Measurements from ENCODE around the gene MAPKAPK3.

The MAPKAPK3 gene

DNA sequence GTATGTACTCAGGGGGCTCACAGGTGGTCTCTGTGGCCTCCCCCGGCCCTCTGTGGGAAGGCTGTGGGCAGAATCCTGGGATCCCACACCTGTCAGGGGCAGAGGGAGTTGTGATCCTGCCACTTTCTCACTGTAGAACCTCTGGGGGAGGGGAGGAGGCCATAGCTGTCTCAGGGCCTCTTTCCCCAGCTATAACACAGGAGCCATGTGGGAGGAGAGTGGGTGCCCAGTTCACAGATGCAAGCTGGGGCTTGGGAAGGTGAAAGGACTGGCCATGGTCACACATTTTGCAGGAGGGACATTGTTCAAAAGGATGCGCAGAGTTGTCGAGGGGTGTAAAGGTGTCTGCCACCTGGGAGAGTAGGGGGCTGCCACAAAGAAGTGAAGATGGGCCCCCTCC lies 11.7 kb downstream of the MAPKAPK3 start:
- DNase-seq, result no peak

DNA sequence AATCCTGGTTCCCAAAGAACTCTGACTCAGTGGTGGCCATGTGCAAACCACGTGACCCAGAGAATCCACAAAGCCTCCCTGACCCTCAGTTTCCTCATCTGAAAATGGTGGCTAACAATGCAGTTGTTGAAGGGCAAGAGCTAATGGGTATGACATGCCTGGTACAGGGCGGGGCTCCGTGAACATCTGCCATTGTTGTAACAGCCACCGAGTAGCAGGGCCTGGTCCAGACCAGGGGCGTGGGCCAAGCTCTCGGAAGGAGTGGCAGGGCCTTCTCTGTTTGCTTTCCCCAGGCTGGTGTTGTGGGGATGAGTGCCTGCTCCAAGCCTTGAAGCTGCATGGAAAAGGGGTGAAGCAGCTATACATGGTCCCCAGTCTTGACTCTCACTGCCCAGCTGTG lies 13.4 kb downstream of the MAPKAPK3 start:
- DNase-seq, result no peak

DNA sequence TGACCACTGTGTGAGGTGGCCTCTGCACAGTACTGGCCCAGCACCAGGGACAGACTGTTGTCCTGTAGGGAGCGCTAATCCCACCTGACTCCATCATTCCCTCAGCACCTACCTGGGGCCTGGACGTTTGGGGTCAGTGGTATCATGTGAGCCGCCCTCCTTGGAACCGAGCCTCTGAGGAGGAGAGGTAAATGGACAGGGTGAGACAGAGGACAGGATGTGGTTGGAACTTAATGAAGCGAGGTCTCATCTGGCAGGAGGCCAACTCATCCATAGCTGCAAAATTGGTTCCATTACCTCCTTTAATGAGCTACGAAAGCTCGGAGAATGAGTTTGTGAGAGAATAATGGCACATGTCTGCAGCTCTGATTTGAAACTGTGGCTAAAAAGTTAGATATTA lies 13.9 kb downstream of the MAPKAPK3 start:
- no peak for DNase-seq

DNA sequence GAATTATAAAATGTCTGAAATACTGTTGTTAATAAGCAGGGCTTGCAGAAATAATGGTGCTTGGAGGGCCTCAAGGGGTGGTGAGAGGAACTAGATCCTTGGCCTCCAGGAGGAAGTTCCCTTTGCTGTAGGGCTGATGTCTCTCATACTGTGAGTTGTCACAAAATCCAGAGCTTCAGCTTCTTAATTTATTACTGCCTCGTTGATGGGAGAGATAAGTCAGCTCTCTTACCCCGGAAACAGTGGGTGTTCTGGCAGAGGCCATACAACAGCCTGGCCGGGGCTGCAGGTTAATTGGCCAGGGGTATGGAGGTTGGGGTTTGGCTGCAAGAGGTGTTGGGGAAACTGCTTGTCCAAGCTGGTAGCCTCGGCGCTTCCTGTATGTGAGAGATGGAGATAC lies 15.5 kb downstream of the MAPKAPK3 start:
- no peak for DNase-seq

DNA sequence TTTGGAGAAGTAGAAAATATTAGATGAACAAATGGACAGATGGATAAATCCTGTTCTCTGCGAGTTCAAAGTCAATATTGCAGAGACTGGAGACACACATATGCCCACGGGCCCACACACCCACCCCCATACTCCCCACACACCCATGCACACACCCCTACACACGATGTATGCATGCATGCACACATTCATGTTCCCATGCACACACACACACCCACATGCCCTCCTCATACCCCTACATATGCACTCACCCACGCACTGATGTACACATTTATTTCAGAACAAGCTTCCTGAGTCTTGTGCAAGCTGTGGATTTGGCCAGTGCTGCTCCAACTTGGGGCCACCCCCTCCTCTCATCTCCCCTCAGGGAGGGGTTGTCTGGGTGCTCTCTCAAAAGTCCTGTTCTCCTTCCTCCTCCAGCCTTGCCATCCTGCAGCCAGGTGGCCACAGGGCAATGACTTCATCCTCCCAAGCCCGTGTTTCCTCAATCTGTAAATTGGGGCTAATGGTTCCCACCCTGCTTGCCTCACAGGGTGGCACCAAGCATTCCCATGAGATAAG lies 16.4 kb downstream of the MAPKAPK3 start:
- no peak for DNase-seq

DNA sequence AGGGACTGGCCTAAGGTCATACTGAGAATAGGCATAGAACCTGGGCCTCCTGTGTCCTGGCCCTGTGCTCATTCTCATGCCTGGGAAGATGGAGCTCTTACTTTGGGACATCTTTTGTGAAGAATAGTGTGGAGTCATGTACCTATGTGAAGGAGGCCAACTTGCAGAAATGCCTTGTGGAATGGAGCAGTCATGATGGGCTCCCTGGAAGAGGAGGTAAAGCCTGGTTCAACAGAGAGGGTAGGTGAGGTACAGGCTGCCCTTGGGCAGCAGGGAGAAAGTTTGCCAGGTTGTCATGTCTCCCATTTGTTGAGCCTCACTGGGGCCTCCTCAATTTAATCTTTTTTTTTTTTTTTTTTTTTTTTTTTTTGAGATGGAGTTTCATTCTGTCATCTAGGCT lies 18.1 kb downstream of the MAPKAPK3 start:
- DNase-seq, result no peak

DNA sequence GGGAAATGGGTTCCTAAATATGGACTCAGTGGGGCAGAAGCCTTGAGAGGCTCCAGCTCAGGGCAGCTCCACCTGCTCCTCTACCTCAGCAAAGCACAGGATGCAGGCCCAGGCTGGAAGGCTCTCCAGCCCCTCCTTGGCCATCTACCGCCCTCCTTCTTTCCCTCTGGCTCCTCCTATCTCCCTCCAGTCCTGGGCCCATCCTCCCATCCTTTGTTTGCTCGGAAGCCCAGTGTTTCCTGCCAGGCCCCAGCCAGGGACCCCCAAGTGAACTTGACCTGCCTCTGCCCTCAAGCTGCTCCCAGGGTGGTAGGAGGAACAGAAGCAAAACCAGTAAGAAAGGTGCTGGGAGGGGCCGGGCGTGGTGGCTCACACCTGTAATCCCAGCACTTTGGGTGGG lies 20.1 kb downstream of the MAPKAPK3 start:
- no peak for DNase-seq

DNA sequence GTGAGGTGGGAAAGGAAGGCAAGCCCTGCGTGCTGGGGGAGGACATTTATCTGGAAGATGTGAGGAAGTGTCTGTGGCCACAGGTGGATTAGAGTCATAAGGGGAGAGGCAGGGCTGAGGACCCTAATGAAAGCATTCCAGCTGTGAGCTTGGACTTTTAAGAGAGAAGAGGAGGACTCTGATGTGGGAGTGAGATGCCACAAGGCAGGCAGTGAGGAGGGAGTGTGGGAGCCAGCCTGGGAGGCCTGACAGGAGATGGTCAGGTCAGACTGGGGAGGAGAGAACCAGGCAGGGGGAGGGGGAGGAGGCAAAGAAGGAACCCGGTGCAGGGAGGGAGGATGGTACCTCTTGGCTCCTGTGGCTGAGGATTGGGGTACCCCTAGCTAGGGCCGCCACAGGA lies 21.0 kb downstream of the MAPKAPK3 start:
- DNase-seq, result no peak

DNA sequence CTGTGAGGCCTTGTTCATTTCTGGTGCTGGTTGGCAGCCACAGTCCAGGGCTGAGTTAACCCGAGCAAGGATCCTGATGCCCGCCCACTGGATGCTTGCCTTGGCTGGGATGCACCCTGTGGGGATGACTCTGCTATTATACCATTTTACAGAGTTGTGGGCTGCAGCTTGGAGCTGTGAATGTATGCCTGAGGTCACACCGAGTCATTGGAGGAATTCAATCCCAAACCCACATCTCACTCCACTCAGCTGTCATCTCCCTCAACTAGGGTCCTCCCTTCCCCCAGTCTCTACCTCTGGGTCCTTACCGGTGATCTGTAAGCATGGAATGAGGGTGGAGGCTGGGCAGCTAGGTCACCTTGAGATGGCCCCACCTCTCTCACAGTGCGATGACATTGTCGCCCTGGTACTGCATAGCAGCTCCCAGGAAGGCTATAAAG lies 22.1 kb downstream of the MAPKAPK3 start:
- DNase-seq, result no peak

DNA sequence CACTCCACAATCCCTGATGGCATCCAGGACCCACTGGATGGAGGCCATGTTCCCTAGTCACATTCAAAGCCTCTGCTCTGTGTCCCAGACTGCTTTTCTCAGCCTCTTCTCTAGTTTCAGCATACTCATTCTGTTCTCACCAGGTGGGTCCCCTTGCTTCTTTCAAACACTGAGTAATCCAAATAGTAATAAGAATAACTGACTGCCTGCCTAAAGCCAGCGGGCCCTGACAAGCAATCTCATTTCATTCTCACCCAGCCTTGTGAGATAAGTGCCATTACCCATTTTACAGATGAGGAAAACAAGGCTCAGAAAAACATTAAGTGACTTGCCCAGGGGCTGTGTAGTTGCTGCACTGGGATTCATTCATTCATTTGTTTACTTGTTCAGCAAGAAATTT lies 25.4 kb downstream of the MAPKAPK3 start:
- no peak for DNase-seq

DNA sequence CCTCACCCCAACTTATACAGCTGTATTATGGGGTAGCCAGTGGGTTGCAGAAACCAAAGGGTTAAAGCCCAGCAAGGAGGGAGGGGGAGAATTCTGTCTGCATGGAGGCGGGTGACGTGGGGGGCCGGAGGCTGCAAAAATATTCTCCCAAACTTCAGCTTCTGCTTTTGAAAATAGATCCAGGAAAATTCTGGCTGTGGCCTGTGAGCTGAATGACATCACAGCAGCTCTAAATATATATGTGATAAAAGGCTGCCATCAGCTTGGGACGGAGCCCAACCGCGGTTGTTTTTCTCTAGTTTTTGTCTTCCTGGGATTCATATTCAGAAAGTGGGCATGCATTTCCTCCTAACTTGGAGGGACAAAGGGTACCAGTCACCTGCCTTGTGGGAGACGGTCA lies 27.6 kb downstream of the MAPKAPK3 start:
- no peak for DNase-seq

DNA sequence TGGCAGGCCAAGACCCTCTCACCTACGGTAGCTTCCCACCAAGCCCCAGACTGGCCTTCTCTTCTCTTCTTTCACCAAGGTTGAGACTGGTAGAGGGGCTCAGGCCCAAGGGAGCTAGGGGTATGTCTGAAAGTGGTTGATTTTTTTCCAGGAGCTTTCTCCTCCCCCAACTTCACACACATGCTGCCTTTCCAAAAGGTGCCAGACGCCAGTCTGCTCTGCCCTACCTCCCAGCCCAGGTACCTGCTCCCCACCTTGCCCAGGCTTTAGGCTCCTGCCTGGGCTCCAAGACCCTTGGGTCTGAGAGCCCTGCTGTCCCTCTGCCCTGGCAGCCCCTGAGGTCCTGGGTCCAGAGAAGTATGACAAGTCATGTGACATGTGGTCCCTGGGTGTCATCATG lies 28.4 kb downstream of the MAPKAPK3 start:
- DNase-seq, result no peak

DNA sequence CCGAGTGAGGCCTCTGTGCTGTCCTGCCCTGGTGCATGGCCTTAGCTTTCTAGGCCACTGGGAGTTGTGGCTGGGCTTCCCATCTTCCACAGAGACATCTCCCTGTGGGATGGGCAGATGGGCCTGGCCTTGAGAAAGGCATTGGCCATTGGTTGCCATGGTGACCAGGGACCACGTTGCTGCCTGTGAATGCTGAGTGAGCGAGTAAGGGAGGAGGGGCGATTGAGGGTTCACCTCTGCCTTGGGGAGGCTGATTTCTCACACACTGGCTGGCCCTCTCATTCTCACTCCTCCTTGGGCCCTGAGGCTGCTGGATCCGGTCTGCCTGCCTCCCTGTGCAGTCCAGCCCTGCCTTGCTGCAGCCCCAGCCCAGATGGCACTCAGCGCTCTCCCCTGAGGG lies 31.4 kb downstream of the MAPKAPK3 start:
- DNase-seq, result no peak

DNA sequence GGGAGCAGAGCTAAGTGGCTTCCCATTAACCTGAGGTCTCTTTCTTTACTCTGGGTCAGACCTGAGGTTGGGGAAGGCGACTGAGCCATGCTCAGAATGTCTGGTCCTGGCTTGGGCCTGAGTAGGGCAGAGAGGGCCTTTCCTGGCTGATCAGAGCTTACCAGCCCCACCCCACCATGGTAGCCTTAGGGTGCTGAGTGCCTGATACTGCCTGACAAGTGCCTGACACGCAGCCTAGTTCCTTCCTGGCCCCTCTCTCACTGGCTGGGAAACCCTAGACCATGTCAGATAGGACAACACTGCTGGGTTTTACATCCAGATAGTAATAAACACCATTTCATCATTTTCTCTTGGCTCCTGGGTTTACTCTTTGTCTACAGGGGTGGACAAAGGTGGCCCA lies 32.0 kb downstream of the MAPKAPK3 start:
- DNase-seq, result no peak

DNA sequence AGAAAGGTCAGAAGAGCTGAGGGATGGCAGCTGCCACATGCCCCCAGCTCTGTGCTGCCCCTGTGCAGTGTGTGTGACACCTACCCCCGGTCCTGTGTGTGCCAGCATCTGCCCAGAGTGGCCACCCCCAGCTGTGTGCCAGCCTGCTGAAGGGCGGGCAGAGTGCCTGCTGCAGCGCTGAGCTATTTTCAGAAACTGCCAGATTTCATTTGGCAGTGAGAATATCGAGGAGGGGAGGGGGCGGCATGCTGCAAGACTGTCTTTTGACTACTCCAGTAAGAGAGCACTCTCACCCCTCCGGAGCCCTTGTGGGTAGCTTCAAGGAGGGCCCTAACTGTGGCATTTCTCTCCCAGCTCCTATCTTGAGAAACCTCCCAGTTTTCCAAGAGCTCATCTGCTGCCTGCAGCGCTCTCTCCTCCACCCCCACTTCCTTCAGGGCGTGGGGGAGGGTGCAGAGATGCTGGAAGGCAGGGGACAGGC lies 32.5 kb downstream of the MAPKAPK3 start:
- DNase-seq, result no peak

DNA sequence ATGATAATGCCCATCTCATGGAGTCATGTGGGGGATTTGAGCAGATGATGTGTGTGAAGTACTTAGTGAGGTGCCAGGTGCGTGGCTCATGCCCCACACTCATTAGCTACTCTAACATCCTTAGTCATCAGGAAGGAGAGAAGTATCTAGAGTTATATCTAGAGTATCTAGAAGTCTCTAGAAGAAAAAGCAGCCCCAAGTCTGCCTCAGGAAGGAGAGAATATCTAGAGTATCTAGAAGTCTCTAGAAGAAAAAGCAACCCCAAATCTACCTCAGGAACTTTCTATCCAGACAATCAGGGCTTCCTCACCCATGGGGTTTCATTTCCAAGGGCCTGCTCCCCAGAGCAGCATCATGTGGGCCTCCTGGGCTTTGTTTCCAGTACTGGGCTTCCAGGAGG lies 33.1 kb downstream of the MAPKAPK3 start:
- DNase-seq, result no peak

DNA sequence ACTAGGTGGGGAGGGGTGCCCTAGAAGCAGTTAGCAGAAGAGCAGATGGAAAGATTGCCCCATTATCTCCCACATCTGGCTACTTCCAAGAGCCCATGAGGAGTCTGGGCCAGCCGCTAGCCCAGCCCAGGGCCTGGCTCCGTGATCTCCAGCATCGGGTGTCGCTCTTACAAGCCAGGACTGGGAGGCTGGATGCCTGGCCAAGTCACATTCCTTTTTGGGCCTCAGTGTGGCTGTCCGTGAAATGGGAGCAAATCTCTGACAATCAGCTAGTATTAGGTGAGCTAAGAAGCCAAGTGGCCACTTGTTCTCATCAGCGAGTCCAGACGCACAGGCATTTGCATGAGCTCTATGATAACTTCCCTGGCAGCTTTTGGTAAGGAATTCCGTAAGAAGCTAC lies 34.5 kb downstream of the MAPKAPK3 start:
- DNase-seq, result no peak

DNA sequence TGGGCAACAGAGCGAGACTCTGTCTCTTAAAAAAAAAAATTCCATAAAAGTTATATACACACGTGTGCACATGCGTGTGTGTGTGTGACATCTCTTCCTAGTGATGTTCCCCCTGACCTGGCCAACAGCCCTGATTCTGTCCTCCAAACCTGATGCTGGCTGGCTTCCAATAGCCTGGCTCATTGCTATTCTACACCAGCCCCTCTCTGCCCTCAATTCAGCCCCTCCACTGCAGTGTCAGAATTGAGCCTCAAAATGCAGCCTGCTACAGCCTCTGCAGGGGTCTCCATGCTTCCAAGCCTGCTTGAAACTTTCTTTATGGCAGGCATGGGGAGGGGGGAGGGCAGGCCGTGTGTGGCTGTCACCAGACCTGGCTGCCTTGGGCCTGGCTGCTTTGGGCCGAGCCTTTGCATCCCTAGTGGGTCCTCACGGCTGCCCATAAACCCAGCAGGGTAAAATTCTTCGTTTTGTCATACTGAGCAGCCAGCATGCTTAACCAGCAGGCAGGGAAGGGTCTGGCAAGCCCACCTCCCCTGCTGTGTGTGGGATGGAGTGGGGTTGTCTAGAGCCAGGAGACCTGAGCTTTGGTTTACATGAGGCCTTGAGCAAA lies 35.1 kb downstream of the MAPKAPK3 start:
- DNase-seq, result no peak

DNA sequence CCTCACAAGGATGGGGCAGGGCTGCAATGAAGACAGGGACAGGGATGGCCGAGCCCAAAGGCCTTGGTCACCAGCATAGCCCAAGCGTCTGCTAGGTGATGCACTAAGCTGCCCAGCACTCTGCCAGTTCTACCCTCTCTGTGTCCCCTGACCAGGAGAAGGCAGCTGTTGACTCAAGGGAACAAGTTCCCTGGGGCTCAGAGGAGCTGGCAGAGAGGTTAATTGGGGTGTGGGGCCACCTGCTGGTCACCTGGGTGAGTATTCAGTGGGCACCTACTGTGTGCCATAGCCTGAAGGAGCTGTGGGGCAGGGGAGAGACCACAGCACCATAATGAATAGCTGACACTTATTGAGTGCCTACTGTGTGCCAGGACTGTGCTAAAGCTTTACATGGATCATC lies 35.8 kb downstream of the MAPKAPK3 start:
- DNase-seq, result peak; percentile 29

DNA sequence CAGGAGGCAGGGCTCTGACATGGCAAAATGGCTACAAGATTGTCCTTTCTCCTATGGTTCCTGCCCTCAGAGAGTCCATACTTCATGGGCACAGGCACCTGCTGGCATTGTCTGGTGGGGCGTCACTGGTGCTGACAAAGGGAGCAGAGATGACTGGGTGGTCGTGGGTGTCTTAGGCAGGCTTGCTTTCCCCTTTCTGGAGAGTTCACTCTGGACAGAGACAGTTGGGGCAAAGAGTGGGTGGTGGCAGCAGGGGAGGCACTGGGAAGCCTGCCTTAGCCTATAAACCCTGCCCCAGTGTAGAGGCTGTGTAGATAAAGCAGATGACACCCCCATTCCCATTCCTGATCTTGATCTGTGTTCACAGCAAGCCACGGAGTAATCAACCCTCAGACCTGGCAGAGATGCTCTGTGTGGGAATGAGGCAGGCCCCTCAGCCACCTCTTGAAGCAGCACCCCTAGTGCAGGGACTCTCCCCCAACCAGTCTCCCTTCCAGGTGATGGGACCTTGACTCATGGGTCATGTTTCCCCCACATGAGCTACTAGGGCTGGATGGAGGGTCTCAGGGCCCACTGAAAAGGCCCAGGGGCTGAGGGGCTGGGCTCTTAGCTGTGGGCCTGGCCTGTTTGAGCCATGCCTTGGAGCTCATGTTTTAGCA lies 37.1 kb downstream of the MAPKAPK3 start:
- no peak for DNase-seq

DNA sequence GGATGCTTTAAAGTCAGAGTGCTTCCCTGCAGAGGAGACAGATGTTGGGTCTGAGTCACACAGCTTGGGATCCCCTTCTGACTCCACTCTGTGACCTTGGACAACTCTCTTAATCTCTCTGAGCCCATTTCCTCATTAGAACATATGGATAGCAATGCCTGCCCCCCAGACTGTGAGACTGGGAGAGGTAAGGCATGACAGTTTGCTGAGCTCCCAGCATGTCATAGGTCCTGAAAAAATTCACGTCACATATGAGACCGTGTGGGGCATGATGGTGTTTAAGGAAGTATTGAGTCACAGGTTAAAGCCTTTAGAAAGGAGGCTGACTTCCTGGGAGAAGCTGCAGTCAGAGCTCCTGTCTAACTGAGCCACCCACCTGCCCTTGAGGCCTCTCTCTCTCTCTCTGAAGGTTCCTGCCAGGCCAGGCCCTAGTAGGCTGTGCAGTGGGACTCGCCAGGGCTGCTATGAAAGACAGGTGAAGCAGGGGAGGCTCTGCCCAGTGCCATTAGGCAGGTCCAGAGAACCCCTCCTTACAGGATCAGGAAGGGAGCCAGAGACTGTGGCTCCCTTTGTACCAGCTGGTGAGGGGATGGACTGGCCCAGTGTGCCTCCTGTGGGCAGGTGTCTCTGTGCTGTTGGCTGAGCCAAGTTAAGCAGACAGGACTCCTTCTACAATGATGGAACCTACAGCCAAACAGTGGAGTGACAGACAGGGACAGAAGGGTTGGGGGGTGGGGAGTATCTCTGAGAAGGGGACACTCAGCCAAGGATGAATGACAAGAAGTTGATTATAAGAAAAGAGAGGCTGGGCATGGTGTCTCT lies 38.3 kb downstream of the MAPKAPK3 start:
- DNase-seq, result no peak

DNA sequence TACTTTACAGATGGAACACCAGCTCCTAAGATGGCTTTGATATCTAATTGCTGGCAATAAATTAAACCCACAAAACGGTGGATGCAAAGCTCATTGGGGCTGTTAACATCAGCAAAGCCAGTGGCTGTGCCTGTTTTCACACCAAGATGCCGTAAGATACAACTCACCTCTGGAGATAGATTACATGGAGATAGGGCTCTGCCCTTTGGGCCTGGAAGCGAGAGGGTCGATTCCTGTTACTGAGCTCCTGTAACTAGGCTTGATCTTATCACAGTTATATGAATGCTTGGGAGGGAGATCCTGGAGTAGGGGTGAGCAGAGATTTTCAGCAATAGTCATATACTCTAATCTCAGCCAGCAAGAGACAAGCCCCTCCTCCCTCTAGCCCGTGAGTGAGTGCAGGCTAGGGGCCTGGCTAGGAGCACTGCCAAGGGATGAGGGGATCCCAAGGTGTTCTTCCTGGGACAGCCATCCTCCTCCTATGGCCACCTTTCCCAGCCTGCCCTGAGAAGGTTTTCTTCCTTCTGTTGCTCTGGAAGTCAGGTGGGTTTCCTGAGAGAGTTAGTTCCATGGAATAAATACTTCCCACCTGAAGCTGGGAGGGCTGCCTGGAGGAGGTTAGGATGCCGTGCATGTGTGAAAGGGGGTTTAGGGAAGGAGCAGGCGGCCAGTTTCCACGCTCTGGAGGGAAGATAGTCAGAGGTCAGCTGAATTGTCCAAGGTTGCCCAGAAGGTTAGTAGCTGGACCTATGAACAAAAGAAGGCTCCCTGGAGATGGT lies 39.7 kb downstream of the MAPKAPK3 start:
- no peak for DNase-seq

DNA sequence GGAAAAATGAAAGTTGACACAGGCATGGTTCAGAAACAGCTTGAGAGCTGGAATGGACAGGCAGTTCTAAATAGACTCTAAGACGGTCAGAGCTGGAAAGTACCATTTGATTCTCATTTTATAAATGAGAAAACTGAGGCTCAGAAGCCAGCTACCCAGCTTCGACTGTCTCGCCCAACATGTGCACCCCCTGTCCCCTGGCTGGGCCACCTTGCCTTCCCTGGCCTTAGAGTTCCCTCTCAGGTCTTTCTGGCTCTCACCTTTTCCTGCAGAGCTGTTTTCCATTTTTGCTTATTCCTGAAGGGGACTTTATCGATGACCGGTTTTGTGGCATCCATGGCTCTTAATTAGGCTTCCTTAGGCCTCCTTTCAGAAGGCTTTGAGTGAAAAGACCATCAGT lies 40.5 kb downstream of the MAPKAPK3 start:
- DNase-seq, result no peak

Measured in activated effector memory CD4-positive, alpha-beta T cell treated with Interleukin-2 at 50 U/mL for 16 hours (primary cell).